BE2C (cell line): ENCODE results near the gene NXN.

Experiments
- DNase-seq: peaks from one replicate; pipeline ENCODE4 v3.0.0-alpha.2; 2020
- H3K27me3 ChIP-seq: fragments of 250-450 bp; sonication (Bioruptor Pico); 2 replicates; pipeline ENCODE4 v1.5.1; 2020; ENCODE audit warnings: mild to moderate bottlenecking
- H3K36me3 ChIP-seq: fragments of 250-450 bp; sonication (Bioruptor Pico); 2 replicates; pipeline ENCODE4 v1.5.1; 2020; ENCODE audit warnings: mild to moderate bottlenecking
- H3K4me1 ChIP-seq: fragments of 250-450 bp; sonication (Bioruptor Pico); 2 replicates; pipeline ENCODE4 v1.5.1; 2020
- H3K4me3 ChIP-seq: 2 replicates; pipeline ENCODE4 v1.5.1; 2011; ENCODE audit warnings: low read depth, low read length
- H3K9me3 ChIP-seq: fragments of 250-450 bp; sonication (Bioruptor Pico); 2 replicates; pipeline ENCODE4 v1.5.1; 2020
- TF ChIP-seq, protein P1 (sequence below): IDR thresholded peaks from 2 replicates; pipeline ENCODE4 v1.5.1; 2012; ENCODE audit warnings: mild to moderate bottlenecking, low read depth, low read length

The NXN gene

DNA sequence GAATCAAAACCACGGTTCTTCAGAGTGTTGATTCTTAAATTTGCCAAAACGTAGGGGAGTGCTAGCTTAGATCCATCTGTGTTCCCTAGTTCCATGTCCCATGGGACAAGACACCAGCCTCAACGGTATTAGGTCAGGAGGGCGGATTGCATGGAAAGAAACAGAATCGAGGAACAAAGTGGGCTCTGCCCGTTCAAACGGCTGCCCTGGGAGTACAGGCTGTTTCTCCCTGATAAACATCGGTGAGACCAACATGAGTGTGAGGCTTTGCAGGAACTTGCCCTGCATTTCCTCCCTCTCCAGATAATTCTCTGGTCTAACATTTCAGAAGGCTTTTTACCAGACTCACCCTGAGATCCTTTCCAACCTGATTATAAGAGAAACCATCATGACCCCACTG, 115.3 kb downstream of the NXN start:
- Histone ChIP-seq H3K4me1 (no peaks in the 10 kb centered on the region), H3K27me3 (no peaks in the 10 kb centered on the region; the same call in 1 of the 2 replicates), H3K9me3 (no peaks in the 10 kb centered on the region), H3K36me3 (no peaks in the 10 kb centered on the region), H3K4me3 (peak overlapping the region; percentile 96)
- TF ChIP-seq, protein P1, sequence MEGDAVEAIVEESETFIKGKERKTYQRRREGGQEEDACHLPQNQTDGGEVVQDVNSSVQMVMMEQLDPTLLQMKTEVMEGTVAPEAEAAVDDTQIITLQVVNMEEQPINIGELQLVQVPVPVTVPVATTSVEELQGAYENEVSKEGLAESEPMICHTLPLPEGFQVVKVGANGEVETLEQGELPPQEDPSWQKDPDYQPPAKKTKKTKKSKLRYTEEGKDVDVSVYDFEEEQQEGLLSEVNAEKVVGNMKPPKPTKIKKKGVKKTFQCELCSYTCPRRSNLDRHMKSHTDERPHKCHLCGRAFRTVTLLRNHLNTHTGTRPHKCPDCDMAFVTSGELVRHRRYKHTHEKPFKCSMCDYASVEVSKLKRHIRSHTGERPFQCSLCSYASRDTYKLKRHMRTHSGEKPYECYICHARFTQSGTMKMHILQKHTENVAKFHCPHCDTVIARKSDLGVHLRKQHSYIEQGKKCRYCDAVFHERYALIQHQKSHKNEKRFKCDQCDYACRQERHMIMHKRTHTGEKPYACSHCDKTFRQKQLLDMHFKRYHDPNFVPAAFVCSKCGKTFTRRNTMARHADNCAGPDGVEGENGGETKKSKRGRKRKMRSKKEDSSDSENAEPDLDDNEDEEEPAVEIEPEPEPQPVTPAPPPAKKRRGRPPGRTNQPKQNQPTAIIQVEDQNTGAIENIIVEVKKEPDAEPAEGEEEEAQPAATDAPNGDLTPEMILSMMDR: no peak
- DNase-seq: no peak

- H3K9me3 ChIP-seq: no peaks in the 10 kb centered on the region
- TF ChIP-seq, protein P1: no peak
- H3K4me1 ChIP-seq: no peaks in the 10 kb centered on the region
- no peaks in the 10 kb centered on the region for H3K27me3 ChIP-seq
- peak overlapping the region; percentile 96 for H3K4me3 ChIP-seq
- H3K36me3 ChIP-seq: no peaks in the 10 kb centered on the region
- DNase-seq: peak; percentile 82
These were observed 115.7 kb downstream of the NXN start for GRCh38 chr17:863880-864279.

DNA sequence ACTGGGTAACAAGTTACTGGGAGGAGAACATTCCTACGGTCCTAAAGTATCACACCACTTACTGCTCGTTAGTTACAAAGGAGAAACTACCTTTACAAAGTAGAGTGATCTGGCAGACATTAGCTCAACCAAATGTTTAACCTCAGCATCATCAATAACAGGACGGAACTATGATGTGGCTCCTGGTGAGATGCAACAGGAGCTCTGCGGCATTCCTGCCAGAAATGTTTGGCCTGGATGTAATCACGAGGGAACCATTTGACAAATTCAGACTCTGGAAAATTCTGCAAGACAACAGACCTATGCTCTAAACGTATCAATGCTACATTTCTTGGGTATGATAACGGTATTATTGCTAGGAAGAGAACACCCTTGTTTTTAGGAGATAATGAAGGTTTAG, 117.0 kb downstream of the NXN start:
- Histone ChIP-seq H3K27me3 (no peaks in the 10 kb centered on the region), H3K4me1 (no peaks in the 10 kb centered on the region), H3K4me3 (no peak overlapping the region), H3K9me3 (no peaks in the 10 kb centered on the region), H3K36me3 (no peaks in the 10 kb centered on the region)
- no peak for DNase-seq
- TF ChIP-seq, protein P1: no peak

DNA sequence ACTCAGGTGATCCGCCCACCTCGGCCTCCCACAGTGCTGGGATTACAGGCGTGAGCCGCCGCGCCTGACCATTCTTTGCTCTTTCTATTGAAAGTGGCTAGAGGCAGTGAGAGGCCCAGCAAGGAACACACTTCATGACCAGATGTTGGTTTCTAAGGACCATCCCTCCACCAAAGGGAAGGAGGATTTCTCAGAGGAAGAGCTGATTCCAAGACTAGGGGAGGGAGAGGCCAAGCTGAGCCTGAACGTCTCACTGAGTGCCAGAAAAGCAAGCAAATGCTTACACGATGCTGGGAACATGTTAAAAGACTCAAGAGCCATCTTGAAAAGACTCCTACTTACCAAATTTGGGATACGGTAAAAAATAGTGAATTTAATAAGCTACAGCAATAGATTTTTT, 118.2 kb downstream of the NXN start:
- H3K4me1 ChIP-seq: no peaks in the 10 kb centered on the region
- H3K27me3 ChIP-seq: no peaks in the 10 kb centered on the region
- H3K9me3 ChIP-seq: no peaks in the 10 kb centered on the region
- H3K36me3 ChIP-seq: no peaks in the 10 kb centered on the region
- H3K4me3 ChIP-seq: no peak overlapping the region
- TF ChIP-seq, protein P1: no peak
- no peak for DNase-seq

DNA sequence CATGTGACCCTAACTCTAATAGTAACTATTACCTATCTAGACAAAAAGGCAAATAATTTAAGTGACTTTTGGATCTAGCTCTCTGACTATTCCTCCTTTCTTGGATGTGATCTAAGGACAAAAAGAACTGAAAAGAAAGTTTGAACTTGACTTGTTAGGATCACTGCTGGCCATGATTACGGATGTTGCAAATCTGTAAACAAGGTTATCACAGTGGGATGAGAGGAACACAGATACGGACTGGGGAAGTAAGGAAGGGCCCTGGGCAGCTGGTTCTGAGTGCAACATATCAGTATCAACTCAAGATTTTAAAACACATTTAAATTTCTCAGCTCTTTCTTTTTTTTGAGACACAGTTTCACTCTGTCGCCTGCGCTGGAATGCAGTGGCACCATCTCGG, 118.8 kb downstream of the NXN start:
- no peak for DNase-seq
- H3K4me1 ChIP-seq: no peaks in the 10 kb centered on the region
- H3K27me3 ChIP-seq: no peaks in the 10 kb centered on the region
- TF ChIP-seq, protein P1: no peak
- no peaks in the 10 kb centered on the region for H3K9me3 ChIP-seq
- H3K4me3 ChIP-seq: no peak overlapping the region
- no peaks in the 10 kb centered on the region for H3K36me3 ChIP-seq

- no peaks in the 10 kb centered on the region for H3K9me3 ChIP-seq
- DNase-seq: no peak
- H3K4me1 ChIP-seq: no peaks in the 10 kb centered on the region
- H3K27me3 ChIP-seq: no peaks in the 10 kb centered on the region
- H3K4me3 ChIP-seq: no peak overlapping the region
- no peaks in the 10 kb centered on the region for H3K36me3 ChIP-seq
- TF ChIP-seq, protein P1: no peak
These were observed 119.8 kb downstream of the NXN start for GRCh38 chr17:859824-860195.
